ENCODE results near the gene SULT2B1.
"Not testable (repeated sequence)": the region's sequence is repeated elsewhere in the genome, so short reads cannot be mapped to it uniquely, and the experiment has no call there.

The SULT2B1 gene

DNA sequence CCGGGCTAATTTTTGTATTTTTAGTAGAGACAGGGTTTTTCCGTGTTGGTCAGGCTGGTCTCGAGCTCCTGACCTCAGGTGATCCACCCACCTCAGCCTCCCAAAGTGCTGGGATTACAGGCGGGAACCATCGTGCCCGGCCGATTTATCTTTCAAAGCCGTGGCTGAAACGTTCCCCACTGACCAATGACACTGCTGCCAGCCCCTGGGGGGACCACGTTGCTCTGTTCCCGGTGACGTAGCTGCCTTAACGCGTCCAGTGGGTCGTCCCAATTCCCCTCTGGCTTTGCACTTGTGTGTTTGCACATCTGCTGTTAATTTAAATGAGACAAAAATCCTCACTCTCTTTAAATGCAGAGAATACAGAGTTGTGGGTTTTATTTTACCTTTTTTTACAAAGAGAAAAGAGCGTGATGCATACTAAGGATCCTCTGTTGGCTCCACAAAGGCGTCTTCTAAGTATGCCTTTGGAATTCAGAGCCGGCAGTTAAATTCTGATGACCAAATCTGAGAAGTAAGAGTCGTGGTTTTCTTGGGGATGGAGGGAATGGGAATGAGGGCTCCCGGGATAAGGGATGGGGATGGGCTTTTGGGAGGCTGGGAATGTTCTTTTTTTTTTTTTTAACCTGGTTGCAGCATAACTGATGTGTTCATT, 21.8 kb upstream of the SULT2B1 start:
- no peak for DNase-seq

DNA sequence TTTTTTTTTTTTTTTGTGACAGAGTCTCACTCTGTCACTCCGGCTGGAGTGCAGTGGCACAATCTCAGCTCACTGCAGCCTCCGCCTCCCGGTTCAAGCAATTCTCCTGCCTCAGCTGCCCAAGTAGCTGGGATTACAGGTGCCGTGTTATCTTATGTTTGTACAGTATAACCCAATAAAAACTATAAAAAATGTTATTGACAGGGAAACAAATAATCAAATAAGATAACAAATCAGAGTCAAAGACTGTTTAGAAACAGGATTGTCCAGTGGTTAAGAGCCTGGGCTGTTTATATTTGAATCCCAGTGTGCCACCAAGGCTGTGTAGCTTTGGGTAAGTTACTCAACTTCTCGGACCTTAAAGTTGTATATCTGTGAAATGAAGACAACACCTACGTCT, 21.2 kb upstream of the SULT2B1 start:
- no peak for DNase-seq

DNA sequence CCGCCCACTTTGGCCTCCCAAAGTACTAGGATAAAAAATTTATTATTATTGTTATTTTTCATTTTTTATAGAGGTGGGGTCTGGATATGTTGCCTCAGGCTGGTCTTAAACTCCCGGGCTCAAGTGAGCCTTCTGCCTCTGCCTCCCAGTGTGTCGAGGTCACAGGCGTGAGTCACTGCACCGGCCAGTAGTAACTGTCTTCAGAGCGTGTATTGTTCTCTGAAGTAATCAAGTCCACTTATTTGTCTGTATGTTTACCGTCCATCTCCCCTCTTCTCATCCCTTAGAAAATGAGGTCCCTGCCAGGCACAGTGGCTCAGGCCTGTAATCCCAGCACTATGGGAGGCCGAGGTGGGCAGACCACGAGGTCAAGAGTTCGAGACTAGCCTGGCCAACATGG, 18.2 kb upstream of the SULT2B1 start:
- DNase-seq = no peak

DNA sequence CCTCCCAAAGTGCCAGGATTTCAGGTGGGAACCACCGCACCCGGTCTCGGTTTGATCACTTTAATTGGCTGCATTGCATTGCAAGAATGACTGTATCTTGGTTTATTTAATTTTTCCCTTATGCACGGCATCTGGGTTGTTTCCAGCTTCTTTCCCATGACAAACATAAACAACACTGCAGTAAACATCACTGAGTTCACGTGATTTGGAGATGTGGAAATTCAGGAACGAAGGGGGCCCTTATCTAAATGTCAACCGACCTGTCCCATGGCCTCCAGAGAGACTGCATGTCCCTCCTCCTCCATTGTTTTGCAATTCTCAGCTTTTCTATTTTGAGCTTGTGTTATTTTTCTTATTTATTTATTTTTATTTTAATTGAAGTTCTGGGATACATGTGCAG, 14.4 kb upstream of the SULT2B1 start:
- DNase-seq = no peak

DNA sequence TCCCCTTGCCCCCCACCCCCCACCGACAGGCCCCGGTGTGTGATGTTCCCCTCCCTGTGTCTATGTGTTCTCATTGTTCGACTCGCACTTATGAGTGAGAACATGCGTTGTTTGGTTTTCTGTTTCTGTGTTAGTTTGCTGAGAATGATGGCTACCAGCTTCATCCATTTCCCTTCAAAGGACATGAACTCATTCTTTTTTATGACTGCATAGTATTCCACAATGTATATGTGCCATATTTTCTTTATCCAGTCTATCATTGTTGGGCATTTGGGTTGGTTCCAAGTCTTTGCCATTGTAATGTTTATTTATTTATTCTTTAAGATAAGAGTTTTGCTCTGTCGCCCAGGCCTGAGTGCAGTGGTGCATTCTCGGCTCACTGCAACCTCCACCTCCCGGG, 13.9 kb upstream of the SULT2B1 start:
- not testable (repeated sequence) for DNase-seq

DNA sequence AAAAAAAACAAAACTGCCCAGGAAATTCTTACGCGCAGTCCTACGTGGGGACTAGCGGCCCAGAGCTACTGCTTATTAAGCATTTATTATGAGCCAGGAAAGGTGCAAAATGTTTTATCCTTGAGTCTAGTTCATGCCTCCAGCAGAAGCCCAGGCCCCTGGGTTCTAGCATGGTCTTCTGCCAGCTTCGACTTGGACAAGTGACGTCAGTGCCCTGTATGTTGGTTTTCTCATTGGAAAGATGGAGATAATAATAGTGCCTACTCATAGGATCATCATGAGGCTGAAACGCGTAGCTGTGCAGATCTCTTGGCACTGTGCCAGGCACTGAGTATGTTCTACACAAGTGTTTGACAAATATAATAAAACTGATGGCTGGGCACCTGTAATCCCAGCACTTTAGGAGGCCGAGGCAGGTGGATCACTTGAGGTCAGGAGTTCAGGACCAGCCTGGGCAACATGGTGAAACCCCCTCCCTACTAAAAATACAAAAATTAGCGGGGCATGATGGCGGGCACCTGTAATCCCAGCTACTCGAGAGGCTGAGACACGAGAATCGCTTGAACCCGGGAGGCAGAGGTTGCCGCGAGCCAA, 12.4 kb upstream of the SULT2B1 start:
- no peak for DNase-seq

DNA sequence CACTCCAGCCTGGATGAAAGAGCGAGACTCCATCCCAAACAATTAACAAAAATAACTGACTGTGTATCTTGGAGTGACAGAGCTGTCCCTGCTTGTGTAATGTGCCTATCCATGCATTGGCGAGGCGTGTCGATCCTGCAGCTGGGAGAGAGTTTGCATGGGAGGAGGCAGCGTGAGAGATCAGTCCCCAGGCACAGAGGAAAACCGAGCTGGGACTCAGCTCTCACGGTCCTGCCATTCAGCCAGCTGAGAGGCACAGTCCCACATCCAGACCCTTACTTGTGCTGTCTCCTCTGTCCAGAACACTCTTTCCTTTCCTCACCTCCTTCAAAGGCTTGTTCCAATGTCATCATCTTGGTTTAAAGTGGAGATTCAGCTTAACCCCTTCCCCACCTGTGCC, 11.9 kb upstream of the SULT2B1 start:
- DNase-seq = no peak

DNA sequence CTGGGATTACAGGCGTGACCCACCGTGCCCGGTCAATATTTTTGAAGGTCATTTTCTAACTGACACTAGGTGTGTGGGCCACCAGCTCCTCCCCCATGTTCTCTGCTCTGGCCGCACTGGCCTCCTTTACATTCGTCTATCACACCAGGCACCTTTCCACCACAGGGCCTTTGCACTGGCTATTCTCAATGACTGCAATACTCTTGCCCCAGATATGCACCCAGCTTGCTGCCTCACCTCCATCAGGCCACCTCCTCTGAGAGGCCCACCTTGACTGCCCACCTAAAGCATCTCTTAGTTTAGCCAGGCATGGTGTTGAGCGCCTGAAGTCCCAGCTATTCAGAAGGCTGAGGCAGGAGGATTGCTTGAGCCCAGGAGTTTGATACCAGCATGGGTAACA, 10.2 kb upstream of the SULT2B1 start:
- DNase-seq = no peak

DNA sequence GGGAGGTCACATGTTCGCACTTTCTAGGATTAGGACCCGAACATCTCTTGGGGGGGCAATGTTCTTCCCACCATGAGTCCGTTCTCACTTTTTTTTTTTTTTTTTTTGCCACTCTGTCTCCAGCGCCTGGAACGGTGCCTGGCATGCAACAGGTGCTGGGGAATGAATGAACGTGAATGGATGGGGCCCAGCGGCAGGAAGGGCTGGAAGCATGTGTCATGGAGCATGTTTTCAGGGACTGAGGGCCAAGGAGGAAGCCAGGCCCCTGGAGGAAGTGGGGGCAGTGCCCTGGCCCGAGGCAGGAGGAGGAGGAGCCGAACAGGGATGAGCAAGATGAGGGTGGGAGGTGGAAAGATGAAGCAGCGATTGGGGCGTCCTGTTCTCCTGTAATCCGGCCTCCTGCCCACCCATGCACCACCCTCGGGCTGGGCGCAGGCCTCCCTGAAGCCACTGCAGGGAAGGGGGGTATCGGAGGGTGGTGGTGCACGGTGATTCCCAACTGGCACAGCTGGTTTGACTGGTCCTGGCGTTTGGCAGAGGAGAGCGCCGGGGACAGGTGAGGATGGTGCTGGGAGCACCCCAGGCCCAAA, 8.8 kb upstream of the SULT2B1 start:
- no peak for DNase-seq

DNA sequence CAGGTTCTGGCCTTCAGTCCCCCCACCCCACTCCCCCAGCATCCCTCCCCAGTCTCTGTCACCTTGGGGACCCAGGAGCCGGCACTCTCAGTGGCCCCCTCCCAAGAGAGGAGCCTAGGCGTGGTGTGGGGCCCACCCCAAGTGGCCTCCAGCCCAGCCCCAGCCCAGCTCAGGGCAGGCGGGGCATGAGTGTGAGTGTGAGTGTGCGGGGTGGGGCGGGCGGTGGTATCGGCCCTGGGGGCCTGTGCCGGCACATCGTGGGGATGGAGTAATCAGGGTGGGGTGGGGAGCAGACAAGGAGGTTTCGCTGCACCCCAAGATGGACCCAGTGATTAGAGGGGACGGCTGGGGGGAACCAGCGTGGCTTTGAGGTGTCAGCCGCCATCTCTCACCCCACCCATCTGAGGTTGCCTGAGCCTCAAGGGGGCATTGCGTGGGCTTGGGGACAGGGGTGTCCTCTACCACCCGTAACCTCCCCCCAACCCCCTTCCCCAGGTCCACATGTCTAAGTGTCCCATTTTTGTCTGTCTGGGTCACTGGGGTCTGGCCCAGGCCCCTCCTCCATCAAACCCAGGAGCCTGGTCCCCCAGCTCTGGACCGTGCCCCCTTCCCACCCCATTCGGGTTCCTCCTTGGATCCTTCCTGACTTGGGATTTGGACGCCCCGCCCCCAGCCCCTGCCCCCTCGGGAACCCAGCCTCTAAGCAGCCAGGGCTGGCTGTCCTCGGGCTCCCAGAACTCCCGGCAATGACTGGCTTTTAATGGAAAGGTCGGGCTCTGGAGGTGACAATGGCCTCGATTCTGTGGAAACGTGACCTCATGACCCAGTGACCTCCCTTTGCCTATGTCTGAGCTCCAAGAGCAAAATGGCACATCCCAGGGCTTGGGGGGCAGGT, 6.9 kb upstream of the SULT2B1 start:
- no peak for DNase-seq

DNA sequence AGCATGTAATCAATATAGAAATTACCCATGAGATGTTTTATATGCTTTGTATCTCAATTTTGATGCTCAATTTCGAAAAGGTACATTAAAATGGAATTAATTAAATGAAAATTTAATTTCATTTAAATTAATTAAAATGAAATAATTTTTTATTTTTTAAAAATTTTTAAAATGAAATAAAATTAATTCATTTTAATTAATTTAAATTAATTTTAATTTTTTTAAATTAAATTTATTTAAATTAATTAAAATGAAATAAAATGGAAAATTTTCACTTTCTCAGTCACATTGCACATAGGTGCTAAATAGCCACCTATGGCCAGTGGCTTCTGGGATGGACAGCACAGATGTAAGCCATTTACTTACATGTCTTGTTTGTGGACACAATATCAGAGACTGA, 4.2 kb upstream of the SULT2B1 start:
- no peak for DNase-seq

DNA sequence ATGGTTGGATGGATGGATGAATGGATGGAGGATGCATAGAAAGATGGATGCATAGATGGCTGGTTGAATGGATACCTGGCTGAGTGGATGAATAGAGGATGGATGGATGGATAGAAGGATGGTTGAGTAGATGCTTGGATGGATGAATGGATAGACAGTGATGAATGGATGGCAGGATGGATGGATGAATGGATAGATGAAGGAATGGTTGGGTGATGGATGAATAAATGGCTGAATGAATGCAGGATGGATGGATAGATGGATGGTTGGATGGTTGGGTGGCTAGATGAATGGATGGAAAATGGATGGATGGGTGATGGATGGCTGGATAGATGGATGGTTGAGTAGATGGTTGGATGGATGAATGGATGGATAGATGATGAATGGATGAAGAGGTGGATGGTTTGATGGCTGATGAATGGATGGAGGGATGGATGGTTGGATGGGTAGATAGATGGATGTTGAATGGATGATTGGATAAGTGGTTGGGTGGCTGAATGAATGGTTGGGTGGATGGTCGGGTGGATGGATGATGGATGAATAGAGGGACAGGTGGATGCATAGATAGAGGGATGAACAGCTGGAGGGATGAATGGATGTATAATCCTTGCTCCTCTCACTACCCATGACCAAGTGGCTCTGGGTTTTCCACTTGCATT, 3.6 kb upstream of the SULT2B1 start:
- DNase-seq = no peak

DNA sequence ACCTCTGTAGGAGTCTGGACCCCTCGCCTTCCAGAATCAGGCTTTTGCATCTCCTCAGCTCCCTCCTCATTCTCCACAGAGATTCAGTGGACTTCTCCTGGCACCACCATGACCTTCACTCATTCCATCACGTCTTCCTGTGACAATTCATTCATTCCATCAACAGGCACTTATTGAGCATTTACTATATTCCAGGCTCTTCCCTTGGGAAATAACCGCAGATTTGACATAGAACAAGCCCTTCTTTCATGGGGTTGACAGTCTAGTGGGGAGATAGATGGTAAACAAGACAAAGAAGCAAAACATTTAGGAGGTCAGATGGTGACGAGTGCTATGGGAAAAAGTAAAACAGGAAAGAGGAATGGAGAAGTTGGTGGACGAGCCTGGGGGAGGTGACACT, 2.6 kb upstream of the SULT2B1 start:
- DNase-seq = no peak

DNA sequence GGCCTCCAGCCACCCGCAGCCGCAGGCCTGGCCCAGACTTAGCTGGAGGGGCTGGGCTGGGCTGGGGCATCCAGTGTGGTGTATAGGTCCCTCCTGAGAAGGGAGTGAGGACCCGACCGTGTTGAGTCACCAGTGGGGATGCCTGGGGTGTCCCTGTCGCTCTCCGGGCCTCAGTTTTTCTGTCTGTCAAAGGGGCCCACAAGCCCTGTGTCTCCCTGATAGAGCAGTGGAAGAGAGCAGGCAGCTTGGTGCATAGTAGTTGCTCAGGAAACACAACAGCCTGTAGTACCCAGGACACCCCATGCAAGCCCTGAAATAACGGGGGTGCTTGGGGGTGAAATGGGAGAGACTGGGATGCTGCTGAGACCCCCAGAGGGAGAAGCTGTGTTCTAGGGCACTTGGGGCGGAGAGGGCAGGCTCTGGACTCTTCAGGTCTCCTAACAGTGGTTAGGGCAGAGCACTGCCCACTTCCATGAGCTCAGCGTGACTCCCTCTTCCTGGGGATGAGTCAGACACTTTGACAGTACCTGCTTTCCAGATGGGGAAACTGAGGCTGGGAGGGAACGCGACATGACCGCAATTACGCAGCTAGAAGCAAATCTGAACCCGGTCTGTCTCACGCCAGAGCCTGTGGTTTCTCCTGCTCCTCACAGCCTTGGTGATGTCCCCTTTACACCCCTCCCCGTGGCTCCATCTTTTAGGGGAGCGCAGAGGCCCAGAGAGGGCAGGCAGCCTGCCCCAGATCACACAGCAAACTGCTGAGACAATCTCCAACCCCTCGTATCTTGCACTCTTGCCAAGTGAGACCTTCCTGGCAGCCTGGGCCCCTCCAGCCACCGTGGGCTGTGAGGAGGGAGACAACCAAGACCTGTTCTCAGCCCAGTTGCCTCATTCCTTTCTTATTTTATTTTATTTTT, 692 bp downstream of the SULT2B1 start:
- no peak for DNase-seq

DNA sequence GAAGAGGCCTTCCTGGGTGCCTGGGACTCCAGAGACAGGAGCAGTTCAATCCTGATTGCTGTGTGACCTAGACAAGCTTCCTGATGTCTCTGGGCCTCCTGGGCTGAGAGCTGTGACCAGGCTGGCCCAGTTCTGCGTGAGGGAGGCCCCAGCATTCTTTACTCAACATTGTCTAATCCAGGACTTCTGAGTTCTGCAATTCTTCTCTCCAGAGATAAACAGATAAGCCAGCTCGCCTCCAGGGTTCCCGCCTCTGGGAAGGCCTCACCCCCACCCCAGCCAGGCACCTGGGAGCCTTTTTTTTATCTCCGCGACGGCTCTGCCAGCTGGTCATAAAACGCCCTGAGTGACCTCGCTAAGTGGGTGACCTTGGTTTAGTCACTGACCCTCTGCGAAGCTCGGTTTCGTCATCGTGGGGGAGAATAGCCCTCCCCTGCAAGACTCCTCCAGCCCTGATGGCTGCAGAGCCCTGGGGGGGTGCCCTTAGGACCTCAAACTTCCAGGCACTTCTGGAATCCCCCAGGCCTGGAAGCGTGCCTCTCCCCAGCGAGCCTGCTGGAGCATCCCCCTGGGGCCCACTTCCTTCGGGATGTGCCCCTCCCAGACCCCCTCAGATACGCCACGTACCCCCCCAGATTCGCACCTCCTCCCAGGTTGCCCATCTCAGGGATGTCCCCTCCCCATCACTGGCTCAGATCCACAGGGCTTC, 1.9 kb downstream of the SULT2B1 start:
- no peak for DNase-seq

DNA sequence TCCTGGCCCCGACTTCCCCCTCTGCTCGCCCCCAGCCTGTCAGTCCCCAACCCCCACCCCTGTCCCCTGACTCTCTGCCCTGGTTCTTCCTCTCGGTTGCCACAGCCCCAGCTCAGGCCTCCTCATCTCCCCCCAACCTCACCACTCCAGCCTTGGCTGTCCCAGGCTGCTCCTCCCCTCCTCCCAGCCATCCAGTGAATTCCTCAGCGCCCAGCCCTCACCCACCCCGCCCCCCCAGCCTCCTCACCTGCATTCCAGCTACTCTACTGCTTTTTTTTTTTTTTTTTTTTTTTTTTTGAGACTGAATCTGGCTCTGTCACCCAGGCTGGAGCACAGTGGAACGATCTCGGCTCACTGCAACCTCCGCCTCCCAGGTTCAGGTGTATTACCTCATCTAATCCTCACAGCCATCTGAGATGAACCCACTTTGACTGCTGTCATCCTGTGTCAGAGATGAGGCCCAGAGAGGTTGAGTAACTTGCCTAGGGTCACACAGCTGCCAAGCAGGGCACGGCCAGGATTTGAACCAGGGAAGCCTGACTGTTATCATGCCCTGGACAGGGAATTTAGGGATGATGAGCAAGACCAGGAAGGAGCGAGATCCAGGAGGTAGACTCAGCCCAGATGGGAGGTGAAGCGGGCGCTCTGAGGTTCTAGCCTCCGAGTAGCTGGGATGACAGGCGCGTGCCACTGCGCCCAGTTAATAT, 2.6 kb downstream of the SULT2B1 start:
- DNase-seq = no peak

DNA sequence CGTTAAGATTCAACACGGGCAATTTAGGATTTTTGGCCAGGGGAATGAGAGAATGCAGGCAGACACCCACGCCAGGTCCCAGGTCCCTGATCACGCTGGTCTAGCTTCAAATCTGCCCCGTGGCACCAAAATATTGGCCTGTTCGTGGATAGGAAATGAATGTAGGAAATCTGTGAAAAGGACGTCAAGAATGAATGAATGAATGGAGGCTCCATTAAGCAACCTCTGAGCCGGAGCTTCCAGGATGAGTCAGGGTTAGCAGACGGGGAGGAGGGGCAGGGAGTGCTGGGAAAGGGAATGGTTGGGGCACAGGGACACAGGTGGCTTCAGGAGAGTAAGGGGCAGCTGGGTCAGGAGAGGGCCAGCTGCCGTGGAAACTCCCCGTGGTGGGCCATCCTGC, 4.2 kb downstream of the SULT2B1 start:
- DNase-seq = no peak

DNA sequence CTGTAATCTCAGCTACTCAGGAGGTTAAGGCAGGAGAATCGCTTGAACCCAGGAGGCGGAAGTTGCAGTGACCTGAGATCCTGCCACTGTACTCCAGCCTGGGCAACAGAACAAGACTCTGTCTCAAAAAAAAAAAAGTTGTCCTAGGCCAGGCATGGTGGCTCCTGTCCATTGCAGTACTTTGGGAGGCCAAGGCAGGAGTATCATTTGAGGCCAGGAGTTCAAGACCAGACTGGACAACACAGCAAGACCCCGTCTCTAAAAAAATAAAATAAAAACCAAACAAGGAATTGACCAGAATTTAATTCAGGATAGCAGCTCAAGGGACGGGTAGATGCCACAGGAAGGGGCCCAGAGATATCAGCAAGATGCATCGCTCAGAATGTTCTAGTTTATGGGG, 4.9 kb downstream of the SULT2B1 start:
- no peak for DNase-seq

DNA sequence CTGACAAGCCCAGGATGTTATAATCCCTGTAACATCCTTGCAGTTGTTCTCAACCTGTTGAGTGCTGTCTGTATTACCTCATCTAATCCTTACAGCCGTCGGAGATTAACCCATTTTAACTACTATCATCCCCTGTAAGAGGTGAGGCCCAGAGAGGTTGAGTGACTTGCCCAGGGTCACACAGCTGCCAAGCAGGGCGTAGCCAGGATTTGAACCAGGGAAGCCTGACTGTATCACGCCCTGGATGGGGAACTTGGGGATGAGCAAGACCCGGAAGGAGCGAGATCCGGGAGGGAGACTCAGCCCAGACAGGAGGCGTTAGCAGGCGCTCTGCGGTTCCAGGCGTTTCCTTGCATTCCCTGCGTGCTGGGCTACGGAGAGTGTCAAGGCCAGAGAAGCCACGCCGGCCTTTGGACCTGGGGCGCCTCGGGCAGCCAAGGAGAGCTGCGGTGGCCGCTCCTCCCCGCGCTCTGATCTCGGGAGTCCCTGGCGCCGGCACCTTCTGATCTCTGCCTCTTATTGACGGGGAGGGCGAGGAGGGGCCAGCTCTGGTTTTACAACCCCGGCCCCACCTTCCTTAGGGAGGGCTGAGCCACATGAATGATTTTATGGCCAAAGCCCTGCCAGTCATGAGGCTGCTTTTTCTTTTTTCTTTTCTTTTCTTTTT, 6.2 kb downstream of the SULT2B1 start:
- no peak for DNase-seq

DNA sequence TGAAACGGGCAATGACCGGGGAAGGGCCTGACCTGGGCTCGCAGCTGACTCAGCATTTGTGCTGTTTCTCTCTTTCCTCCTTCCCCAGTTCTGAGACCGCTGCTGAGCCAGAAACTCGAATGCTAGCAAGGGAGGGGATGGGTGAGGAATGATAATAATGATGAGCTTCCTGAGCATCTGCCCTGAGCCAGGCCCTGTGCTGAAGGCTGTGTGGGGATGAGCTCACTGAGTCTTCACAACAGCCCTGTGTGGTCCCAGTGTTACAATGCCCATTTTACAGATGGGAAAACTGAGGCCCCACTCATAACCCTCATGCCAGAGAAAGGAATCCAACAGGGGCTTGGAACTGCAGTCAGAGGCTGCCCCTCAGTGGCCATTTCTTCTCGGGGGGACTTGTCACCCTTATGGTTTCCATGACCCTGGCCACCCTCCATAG, 8.1 kb downstream of the SULT2B1 start:
- DNase-seq = no peak
